Mucosa of rectum (tissue), 2 donors: ENCODE results near the gene SBDS.

Source experiments
- H3K27ac ChIP-seq, 2 donors: one replicate each; pipeline ENCODE4 v1.7.0; 2013; ENCODE audit warnings: inconsistent platforms in 2 of 2, low read depth in 2 of 2, low read length in 2 of 2
- H3K27me3 ChIP-seq, 2 donors: one replicate each; pipeline ENCODE4 v1.7.0; 2013; ENCODE audit warnings: low read length in 2 of 2; ENCODE audit not compliant: control insufficient read depth in 2 of 2, insufficient read depth in 2 of 2
- H3K36me3 ChIP-seq, 2 donors: one replicate each; pipeline ENCODE4 v1.7.0; 2013; ENCODE audit warnings: low read length in 2 of 2; ENCODE audit not compliant: control insufficient read depth in 2 of 2, insufficient read depth in 2 of 2
- H3K4me1 ChIP-seq, 2 donors: one replicate each; pipeline ENCODE4 v1.7.0; 2013; ENCODE audit warnings: low read length in 2 of 2, mild to moderate bottlenecking in 1 of 2; ENCODE audit not compliant: control insufficient read depth in 2 of 2, insufficient read depth in 2 of 2
- H3K4me3 ChIP-seq, 2 donors: one replicate each; pipeline ENCODE4 v1.7.0; 2013; ENCODE audit warnings: low read length in 2 of 2
- H3K9ac ChIP-seq, 2 donors: one replicate each; pipeline ENCODE4 v1.7.0; 2013; ENCODE audit warnings: low read length in 2 of 2, low read depth in 1 of 2, mild to moderate bottlenecking in 1 of 2
- H3K9me3 ChIP-seq, 2 donors: one replicate each; pipeline ENCODE4 v1.7.0; 2013; ENCODE audit warnings: low read length in 2 of 2; ENCODE audit not compliant: control insufficient read depth in 2 of 2
- donor health status: healthy.
- donor health status: Normal muscosa, but diverticular disease.

The SBDS gene

DNA sequence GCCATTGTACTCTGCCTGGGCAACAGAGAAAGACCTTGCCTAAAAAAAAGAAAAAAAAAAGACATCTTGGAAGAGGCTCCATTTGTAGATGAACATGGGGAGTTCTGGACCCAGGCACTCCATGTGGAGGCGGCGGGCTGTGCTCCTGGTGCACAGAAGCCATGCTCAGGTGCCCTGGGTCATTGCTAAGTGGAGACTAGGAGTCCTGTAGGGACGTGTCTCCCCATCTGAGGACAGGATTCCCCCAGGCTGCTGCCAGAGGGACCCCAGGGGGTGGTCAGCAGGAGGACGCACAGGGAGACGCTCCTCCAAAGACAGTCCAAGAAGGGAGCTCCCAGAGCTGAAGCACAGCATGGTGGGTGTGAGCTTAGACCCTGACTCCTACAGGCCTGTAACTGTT is 34.3 kb downstream of the SBDS start:
- Histone ChIP-seq H3K4me1 (peaks cover 8 to 9% of the 10 kb centered on the region in 2 donors), H3K27me3 (no peaks in the 10 kb centered on the region), H3K4me3 (no peak overlapping the region), H3K9me3 (no peaks in the 10 kb centered on the region), H3K27ac (no peak overlapping the region), H3K36me3 (peaks cover 21 to 34% of the 10 kb centered on the region in 2 donors), H3K9ac (no peak overlapping the region)

DNA sequence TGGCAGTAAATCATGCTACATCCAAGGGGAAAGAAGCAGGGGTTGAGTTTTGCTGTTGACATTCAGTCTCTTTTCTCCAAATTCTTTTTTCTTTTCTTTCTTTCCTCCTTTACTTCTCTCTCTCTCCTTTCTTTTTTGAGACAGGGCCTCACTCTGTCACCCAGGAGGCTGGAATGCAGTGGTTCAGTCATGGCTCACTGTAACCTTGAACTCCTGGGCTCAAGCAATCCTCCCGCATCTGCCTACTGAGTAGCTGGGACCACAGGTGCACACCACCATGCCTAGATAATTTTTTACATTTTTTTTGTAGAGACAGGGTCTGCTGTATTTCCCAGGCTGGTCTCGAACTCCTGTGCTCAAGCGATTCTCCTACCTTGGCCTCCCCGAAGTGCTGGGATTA is 35.2 kb downstream of the SBDS start:
- Histone ChIP-seq H3K9me3 (no peaks in the 10 kb centered on the region), H3K27me3 (no peaks in the 10 kb centered on the region), H3K27ac (no peak overlapping the region), H3K4me3 (no peak overlapping the region), H3K9ac (no peak overlapping the region), H3K36me3 (peaks cover 30 to 42% of the 10 kb centered on the region in 2 donors), H3K4me1 (peaks cover 8 to 9% of the 10 kb centered on the region in 2 donors)

DNA sequence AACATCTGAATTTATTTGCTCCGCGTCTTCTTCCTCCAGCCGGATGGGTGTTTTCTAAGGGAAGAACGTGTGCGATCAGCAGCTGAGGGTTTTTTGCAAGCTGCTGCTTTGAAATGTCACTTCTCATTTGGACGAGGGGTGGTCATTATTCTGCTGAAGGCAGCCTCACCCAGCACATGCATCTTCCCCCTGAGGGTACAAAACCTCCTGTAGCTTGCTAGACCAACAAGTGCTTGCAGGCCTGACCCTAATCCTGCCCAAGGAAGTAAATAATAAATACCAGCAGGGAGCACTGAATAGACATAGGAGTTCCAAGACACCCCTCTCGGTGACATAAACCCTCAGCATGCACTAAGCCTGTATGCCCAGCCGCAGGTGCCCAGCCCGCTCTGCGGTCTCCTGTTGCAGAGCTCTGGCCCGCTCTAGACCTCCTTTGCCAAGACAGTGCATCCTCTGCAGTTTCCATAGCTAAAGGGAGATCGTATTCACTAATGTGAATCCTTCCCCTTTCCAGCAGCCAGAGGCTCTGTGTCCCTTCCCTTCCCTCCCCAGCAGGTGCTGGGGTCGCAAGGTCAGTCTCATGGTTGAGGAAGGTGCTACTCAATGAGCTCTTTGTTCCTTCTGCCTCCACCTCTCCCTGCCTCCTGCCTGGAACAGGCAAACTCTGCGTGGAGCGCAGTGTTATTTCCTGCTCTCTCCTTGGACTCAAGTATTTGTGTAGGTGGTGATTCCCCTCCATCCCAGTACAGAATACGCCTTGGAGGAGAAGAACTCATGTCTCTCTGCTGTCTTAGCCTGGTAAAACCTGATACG is 36.6 kb downstream of the SBDS start:
- H3K4me1 ChIP-seq = peaks cover 8 to 9% of the 10 kb centered on the region in 2 donors
- H3K36me3 ChIP-seq = peaks cover 38 to 52% of the 10 kb centered on the region in 2 donors
- H3K27me3 ChIP-seq = no peaks in the 10 kb centered on the region
- no peak overlapping the region for H3K9ac ChIP-seq
- H3K9me3 ChIP-seq = no peaks in the 10 kb centered on the region
- no peak overlapping the region for H3K4me3 ChIP-seq
- peak overlapping the region in 1 of 2 donors; percentile 39 for H3K27ac ChIP-seq

DNA sequence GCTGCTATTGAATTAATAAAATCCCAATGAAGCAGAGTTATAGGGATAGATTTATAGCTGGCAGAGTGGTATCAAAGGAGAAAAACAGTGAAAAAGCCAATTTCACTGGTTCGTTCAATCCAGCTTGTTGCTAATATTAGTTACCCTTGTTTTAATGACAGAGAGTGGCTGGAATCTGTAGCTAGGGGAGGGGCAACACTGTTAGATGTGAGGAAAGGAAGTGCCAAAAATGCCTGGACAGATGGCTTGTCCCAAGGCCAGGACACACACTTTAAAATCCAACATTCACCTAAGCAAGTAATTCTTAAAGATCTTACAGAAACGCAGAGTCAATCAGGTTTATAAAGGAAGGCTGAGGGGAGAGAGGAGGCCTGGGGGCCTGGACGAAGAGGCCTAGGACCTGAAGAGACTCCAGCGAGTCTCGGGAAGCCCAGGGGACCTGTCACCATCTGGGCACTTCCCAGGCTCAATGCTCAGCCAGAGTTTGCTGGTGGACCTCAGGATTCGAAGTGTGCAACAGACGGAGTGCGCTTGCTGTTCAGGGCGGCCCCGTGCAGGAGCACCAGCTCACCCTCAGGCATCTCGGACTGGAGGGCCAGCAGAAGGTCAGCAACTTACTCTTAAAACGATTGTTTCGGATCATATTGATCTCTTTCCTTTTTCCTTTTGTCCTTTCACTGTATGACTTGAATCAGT is 37.6 kb downstream of the SBDS start:
- H3K27me3 ChIP-seq = no peaks in the 10 kb centered on the region
- H3K36me3 ChIP-seq = peaks cover 40 to 60% of the 10 kb centered on the region in 2 donors
- H3K9me3 ChIP-seq = no peaks in the 10 kb centered on the region
- H3K27ac ChIP-seq = no peak overlapping the region
- H3K9ac ChIP-seq = no peak overlapping the region
- H3K4me1 ChIP-seq = peaks cover 8 to 11% of the 10 kb centered on the region in 2 donors
- no peak overlapping the region for H3K4me3 ChIP-seq

DNA sequence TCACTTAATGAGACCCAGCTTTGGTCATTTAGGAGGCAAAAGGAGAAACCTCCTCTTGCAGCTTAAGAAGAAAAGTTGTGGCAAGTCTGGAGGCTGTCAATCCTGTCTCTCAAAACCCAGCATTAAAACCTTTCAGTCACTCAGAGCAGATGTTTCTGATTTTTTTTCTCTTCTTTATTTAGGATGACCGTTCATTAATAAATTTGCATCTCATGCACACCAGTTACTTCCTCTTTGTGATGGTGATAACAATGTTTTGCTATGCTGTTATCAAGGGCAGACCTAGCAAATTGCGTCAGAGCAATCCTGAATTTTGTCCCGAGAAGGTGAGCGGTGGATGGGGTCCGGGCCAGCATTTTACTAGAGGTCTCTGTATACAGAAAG is 42.4 kb downstream of the SBDS start:
- Histone ChIP-seq H3K9me3 (no peaks in the 10 kb centered on the region), H3K4me3 (no peak overlapping the region), H3K27me3 (no peaks in the 10 kb centered on the region), H3K9ac (no peak overlapping the region), H3K27ac (no peak overlapping the region), H3K4me1 (peaks cover under 1 to 9% of the 10 kb centered on the region in 2 donors), H3K36me3 (peaks cover 74 to 79% of the 10 kb centered on the region in 2 donors)

DNA sequence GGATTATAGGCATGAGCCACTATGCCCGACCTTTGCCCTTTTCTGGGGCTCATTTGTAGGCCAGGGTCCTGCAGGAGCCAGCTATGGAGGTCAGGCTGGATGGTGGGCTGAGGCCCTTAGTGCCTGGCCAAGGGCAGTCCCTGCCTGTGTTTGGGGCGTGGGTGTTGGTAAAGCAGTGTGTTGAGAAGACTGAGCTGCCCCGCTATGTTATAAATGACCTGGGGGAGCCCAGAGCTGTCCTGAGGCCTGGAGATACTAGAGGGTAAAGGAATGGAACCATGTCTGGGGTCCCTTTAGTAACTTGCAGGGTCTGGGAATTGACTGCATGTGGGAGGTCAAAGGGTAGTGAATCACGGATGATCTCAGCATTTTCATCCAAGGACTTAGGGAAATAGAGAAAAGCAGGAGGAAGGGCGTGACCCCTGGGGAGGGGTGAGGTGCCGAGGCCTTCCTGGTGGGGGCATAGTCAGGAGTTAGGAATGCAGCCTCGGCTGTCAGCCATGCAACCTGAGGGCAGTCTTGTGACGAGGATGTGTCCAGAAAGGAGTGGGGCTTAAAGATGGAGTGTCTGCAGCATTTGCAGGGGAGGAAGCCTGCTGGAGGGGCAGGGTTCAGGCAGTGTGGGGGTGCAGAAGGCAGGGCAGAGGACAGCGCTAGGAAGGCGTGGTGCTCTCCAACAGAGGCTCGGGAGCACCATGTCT is 42.9 kb downstream of the SBDS start:
- Histone ChIP-seq H3K36me3 (peaks cover 69 to 77% of the 10 kb centered on the region in 2 donors), H3K4me3 (no peak overlapping the region), H3K27me3 (no peaks in the 10 kb centered on the region), H3K27ac (peak overlapping the region; percentile 36 to 61), H3K4me1 (peaks cover 0 to 9% of the 10 kb centered on the region in 2 donors), H3K9me3 (no peaks in the 10 kb centered on the region), H3K9ac (no peak overlapping the region)

DNA sequence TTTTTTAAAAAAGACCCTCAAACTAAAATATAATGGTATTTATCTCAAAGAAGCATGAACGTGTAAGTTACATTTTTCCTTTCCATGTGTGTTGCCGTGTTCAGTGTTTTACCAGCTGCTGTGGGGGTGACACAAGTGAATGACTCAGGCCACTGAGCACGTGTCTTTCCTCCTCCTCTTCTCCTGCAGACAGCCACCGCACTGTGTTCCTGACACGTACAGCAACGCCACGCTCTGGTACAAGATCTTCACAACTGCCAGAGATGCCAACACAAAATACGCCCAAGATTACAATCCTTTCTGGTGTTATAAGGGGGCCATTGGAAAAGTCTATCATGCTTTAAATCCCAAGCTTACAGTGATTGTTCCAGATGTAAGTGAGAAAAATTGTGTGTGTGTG is 44.6 kb downstream of the SBDS start:
- H3K9ac ChIP-seq = no peak overlapping the region

DNA sequence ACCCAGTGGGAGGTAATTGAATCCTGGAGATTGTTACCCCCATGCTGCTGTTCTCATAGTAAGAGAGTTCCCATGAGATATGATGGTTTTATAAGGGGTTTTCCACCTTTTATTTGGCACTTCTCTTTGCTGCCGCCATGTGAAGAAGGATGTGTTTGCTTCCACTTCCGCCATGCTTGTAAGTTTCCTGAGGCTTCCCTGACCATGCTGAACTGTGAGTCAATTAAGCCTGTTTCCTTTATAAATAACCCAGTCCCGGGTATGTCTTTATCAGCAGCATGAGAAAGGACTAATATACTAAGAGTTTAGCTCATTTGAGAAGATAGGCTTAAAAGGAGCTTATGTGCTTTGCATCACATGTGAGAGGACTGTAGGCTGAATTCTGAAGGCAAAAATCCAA is 45.1 kb downstream of the SBDS start:
- no peaks in the 10 kb centered on the region for H3K9me3 ChIP-seq
- no peak overlapping the region for H3K27ac ChIP-seq
- H3K36me3 ChIP-seq = peaks cover 56 to 65% of the 10 kb centered on the region in 2 donors
- no peak overlapping the region for H3K4me3 ChIP-seq
- peaks cover 0 to 21% of the 10 kb centered on the region in 2 donors for H3K4me1 ChIP-seq
- H3K9ac ChIP-seq = no peak overlapping the region
- no peaks in the 10 kb centered on the region for H3K27me3 ChIP-seq

More for the DNA sequence above, 44.6 kb downstream of the SBDS start:
- Histone ChIP-seq H3K4me1 (peaks cover 0 to 21% of the 10 kb centered on the region in 2 donors), H3K27me3 (no peaks in the 10 kb centered on the region), H3K36me3 (peaks cover 58 to 66% of the 10 kb centered on the region in 2 donors), H3K9me3 (no peaks in the 10 kb centered on the region), H3K27ac (no peak overlapping the region), H3K4me3 (no peak overlapping the region)

DNA sequence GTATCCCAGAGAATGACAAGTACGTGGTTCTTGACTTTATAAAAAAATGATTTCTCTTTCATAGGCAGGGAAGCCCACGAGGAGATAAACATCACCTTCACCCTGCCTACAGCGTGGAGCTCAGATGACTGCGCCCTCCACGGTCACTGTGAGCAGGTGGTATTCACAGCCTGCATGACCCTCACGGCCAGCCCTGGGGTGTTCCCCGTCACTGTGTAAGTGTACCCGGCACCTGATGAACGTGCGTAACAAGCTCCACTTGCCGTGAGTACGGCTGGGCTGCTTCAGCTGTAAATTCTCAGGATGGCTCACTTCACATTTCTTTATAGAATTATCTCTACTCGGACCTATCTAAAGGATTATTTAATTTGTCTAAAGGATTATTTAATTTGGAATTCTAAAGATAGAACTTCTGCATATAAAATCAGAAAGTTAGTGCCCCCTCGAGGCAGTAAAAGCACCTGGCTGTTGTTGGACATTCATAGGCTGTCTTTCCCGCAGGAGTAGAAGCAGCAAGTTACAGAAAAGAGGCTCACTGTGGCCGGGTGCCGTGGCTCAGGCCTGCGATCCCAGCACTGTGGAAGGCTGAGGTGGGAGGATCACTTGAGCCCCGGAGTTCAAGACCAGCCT is 46.8 kb downstream of the SBDS start:
- peaks cover 53 to 61% of the 10 kb centered on the region in 2 donors for H3K36me3 ChIP-seq
- H3K27me3 ChIP-seq = no peaks in the 10 kb centered on the region
- H3K9ac ChIP-seq = no peak overlapping the region
- peaks cover 0 to 21% of the 10 kb centered on the region in 2 donors for H3K4me1 ChIP-seq
- no peak overlapping the region for H3K4me3 ChIP-seq
- H3K9me3 ChIP-seq = no peaks in the 10 kb centered on the region
- H3K27ac ChIP-seq = no peak overlapping the region
